HG02938 (cell line): ENCODE results near the gene SUMO3.
"Not testable (repeated sequence)": the region's sequence is repeated elsewhere in the genome, so short reads cannot be mapped to it uniquely, and the experiment has no call there.

Experiments used
- ATAC-seq: cut with Tn5 transposase; IDR thresholded peaks from one replicate; pipeline ENCODE4 v1.9.1; 2021; ENCODE audit warnings: mild to moderate bottlenecking, moderate library complexity; ENCODE audit not compliant: unreplicated experiment

Gene SUMO3

GRCh38 chr21:44847261-44848056 is 29.6 kb upstream of the SUMO3 start:
- no peak for ATAC-seq

- ATAC-seq, result no peak
Measured at GRCh38 chr21:44846485-44847260, 28.8 kb upstream of the SUMO3 start.

DNA sequence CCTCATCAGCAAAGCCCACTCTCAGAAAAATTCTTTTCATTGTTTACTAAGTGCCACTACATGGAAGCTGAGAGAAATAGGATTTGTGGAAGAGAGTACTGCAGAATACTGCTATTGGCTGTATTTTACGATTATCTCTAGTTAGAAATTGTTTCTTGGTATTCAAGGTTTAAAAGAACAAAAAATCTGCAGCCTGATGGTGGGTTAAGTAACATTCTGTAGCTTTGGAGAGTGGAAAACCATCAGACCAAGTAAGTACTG is 28.3 kb upstream of the SUMO3 start:
- ATAC-seq, result no peak

DNA sequence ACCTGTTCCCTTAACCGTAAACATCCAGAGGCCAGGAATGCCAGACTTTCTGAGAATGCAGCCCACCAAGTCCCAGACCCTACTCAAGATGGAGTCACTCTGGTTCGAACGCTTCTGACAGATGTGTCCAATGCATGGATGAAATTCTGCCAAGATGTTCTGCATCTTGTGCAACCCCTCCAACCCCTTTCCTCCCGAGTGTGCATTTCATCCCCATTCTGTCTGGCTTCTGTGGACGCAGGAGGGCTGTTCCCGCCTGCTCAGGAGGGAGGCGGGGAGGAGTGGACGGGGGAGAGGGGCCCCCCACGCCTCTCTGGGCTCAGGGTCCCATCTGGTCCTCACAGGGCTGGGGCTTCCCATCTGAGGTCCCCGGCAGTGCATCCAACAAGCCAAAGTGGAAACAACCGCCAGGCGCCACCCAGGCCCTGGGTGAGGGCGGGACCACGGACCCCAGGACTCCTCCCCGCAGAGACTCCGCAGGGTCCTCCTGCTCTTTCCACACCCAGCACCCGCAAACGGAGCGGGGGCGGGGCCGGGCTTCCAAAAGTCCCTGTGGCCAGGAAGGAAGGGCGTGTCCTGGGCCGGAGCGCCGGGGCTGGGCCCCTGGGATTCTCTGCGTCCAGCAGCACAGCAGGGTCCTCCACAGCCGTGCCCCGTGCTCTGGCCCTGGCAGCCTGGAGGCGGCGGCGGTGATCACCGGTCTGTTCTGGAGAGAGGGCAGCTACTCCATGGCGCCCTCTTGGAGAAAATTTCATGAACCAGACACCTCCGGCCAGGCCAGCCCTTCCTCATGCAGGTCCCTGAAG is 27.8 kb upstream of the SUMO3 start:
- ATAC-seq, result no peak

GRCh38 chr21:44844256-44844655 is 26.4 kb upstream of the SUMO3 start:
- no peak for ATAC-seq

GRCh38 chr21:44842721-44843445 is 25.0 kb upstream of the SUMO3 start:
- ATAC-seq, result no peak

GRCh38 chr21:44842087-44842486 is 24.2 kb upstream of the SUMO3 start:
- no peak for ATAC-seq

DNA sequence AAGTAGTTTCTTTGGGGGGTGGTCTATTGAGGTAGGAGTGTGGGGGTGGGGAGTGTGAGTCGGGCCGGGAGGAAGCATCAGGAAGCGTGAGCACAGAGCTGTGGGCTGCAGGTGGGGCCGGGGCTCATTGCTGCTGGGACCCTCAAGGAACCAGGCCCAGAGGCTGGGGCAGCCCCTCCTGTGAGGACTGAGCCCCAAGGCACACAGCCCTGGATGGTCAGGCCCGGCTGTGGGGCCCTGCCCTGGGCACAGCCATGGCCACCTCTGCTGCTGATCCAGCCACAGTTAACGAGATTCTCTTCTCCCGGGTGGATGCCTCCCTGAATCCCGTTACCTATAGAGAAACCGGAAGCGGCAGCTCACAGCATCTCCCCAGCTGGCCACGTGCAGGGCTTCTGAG is 22.9 kb upstream of the SUMO3 start:
- no peak for ATAC-seq

GRCh38 chr21:44838951-44839350 is 21.1 kb upstream of the SUMO3 start:
- no peak for ATAC-seq

- ATAC-seq, result no peak
Measured at GRCh38 chr21:44838039-44838895, 20.4 kb upstream of the SUMO3 start.

DNA sequence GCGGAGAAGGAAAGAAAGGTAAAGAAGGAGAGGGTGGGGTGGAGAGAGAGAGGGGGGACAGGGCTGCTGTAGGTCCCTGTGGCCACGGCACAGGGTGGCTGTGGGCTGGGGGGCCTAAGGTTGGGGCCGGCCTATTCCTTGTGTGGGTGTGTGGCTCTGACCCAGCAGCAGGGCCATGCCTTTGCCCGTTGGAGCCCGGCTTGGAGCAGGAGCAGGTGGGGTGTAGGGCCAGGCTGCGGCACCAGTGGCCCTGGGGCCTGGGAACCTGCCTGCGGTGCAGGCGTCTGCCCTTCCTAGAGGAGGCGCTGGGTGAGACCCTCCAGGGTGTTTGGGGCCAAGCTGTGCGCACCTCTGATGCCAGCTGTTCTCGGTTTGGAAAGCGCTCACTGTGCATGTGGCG is 19.7 kb upstream of the SUMO3 start:
- ATAC-seq, result no peak

- ATAC-seq, result no peak
Measured at GRCh38 chr21:44836666-44837471, 19.0 kb upstream of the SUMO3 start.

DNA sequence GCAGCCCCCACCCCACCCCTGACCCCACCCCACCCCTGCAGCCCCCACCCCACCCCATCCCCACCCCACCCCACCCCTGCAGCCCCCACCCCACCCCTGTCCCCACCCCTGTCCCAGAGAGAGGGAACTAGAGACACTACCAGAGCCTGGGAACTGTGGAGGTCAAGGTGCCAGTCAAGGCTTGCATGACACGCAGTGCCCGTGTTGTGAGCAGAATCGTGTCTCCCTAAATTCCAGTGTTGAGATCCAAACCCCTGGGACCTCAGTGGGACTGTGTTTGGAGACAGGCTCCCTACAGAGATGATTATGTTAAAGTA is 18.4 kb upstream of the SUMO3 start:
- no peak for ATAC-seq

DNA sequence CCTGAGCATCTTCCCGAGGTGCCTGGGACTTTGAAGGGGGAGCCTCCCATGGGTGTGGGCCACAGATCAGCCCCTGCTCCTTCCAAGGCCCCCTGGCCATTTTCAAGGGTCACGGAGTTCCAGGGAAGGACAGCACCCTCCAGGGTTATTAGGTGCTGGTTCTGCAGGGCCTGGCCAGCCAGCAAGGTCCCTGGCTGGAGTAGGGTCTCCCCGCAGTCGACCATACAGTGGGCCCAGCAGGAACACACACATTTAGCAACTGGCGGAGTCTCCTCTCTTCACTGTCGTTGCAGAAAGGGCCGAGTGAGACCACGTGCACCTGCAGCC is 17.7 kb upstream of the SUMO3 start:
- ATAC-seq, result no peak

- no peak for ATAC-seq
Measured at GRCh38 chr21:44834951-44835646, 17.2 kb upstream of the SUMO3 start.

DNA sequence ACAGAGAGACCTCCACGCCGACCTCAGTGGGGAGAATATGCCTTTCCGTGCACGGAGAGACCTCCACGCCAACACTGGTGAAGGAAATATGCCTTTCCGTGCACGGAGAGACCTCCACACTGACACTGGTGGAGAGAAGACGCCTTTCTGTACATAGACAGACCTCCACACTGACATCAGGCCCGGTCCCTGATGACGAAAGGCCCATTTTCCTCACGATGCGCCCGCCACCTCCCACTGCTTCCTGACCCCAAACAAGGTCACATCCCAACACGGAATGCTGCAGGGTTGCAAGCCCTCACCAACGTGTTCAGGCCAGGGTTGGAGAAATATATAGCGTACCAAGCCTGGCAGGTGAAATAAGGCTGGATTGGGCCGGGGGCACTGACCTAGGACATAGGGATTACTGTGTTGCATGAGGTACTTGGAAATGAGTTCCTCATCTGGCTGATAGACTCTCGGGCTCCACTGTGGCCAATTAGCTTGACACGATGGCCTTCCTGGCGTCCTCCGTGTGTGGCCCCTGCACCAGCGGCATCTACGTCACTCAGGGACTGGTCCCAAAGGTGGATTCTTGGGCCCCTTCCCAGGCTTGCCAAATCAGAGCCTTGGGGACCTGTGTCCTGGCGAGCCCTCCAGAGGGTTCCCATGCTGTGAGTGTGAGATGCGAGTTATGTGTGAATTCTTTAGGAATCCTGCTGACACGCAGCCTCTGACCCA is 16.5 kb upstream of the SUMO3 start:
- ATAC-seq, result no peak

- no peak for ATAC-seq
Measured at GRCh38 chr21:44833663-44834062, 15.8 kb upstream of the SUMO3 start.

DNA sequence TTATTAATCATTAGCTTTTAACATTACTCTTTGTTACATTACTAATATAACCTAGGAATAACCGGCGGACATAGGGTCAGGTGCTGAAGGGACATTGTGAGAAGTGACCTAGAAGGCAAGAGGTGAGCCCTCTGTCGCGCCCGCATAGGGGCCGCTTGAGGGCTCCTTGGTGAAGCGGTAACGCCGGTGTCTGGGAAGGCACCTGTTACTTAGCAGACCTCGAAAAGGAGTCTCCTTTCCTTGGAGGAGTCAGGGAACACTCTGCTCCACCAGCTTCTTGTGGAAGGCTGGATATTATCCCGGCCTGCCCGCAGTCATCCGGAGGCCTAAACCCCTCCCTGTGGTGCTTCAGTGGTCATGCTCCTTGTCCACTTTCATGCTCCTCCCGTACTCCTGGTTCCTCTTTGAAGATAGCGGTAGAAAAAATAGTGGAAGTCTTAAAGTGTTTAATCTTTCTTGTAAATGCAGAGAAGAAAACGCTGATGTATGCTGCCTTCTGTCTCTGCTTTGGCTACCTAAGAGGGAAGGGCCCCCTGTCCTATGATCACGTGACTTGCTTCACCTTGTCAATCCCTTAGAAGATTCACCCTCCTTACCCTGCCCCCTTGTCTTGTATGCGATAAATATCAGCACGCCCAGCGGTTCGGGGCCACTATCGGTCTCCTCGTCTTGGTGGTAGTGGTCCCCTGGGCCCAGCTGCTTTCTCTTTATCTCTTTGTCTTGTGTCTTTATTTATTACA is 14.8 kb upstream of the SUMO3 start:
- not testable (repeated sequence) for ATAC-seq
